Endothelial cell (in vitro differentiated cells): ENCODE measurements around the gene DBN1. TPM values are rescaled to one million over a fixed set of nuclear protein-coding genes. Genes with fewer than 3 reads are reported as not detected.

Source experiments
- DNase-seq: peaks from one replicate; pipeline ENCODE4 v3.0.0; 2021; ENCODE audit warnings: low spot score
- H3K27ac Mint-ChIP-seq: one replicate; pipeline ENCODE4 v1.8.0; 2021; ENCODE audit warnings: mixed read lengths, inconsistent platforms; ENCODE audit not compliant: unreplicated experiment
- H3K27me3 Mint-ChIP-seq: one replicate; pipeline ENCODE4 v1.8.0; 2021; ENCODE audit warnings: mild to moderate bottlenecking, moderate library complexity, mixed read lengths, inconsistent platforms; ENCODE audit not compliant: unreplicated experiment
- H3K36me3 Mint-ChIP-seq: one replicate; pipeline ENCODE4 v1.8.0; 2021; ENCODE audit warnings: mild to moderate bottlenecking, low read depth, mixed read lengths, inconsistent platforms; ENCODE audit not compliant: unreplicated experiment
- H3K4me1 Mint-ChIP-seq: one replicate; pipeline ENCODE4 v1.8.0; 2021; ENCODE audit warnings: mild to moderate bottlenecking, mixed read lengths, inconsistent platforms; ENCODE audit not compliant: unreplicated experiment
- H3K4me3 Mint-ChIP-seq: one replicate; pipeline ENCODE4 v1.8.0; 2021; ENCODE audit warnings: mild to moderate bottlenecking, mixed read lengths, inconsistent platforms; ENCODE audit not compliant: unreplicated experiment
- H3K9me3 Mint-ChIP-seq: one replicate; pipeline ENCODE4 v1.8.0; 2021; ENCODE audit warnings: mixed read lengths, inconsistent platforms; ENCODE audit not compliant: unreplicated experiment
- total RNA-seq: library from RNA; stranded (reverse); fragmentation: NEBNext Ultra II Directional; extraction: Animal tissue kit (Norgen Biotek cat#: 25700); gene quantifications from one replicate; pipeline ENCODE4 v1.2.1, GENCODE V29; 2021; ENCODE audit not compliant: unreplicated experiment
- TF ChIP-seq, protein P1 (sequence below): fragments of 200-600 bp; sonication (generic); IDR thresholded peaks from one replicate; pipeline ENCODE4 v1.5.0; 2021; ENCODE audit warnings: antibody characterized with exemption; ENCODE audit not compliant: unreplicated experiment

DBN1 gene
- total RNA-seq, 1 donor from 2014 or later = 315 TPM

DNA sequence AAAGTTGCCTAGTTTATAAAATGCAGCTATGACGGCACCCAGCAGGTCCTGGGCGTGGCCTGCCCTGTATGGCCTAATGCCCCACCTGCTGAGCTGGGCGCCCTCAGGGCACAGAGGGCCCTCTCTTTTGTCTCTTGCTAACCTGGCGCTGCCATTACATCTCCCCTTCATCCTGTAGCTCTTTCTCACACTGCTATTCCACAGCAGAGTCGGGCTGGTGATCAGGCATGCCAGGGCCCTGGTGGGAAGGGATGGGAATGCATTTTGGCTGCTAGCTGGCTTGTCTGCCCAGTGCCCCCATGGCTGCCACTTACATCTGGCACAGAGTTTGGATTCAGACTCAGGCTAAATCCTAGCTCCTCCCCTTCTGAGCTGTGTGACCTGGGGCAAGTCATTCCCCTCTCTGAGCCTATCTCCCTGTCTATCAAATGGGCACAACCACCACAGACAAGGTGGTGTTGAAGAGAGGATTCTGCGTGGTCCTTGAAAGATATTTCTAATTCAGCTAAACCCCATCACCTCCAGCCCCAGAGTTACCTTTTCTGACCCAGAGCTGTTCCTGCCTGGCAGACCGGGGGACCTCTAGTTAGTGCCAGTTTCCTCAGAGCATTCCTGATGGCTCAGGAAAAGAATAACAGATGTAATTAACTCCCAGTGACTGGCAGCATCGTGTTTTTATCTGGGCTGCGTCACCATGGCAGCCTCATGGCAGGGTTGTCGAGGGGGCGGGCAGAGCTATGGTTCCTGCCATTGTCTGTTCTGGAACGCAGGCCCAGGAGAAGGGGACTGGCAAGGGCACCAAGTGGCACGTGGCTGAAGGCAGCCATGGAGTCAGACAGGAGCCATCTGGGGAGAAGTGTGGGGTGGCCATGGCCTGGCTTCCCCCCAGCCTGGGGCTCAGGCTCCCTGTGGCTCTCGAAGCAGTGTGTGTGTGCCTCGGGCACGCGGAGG lies 20.5 kb downstream of the DBN1 start:
- H3K4me1 Mint-ChIP-seq = peaks cover 11% of the 10 kb centered on the region
- TF ChIP-seq, protein P1, sequence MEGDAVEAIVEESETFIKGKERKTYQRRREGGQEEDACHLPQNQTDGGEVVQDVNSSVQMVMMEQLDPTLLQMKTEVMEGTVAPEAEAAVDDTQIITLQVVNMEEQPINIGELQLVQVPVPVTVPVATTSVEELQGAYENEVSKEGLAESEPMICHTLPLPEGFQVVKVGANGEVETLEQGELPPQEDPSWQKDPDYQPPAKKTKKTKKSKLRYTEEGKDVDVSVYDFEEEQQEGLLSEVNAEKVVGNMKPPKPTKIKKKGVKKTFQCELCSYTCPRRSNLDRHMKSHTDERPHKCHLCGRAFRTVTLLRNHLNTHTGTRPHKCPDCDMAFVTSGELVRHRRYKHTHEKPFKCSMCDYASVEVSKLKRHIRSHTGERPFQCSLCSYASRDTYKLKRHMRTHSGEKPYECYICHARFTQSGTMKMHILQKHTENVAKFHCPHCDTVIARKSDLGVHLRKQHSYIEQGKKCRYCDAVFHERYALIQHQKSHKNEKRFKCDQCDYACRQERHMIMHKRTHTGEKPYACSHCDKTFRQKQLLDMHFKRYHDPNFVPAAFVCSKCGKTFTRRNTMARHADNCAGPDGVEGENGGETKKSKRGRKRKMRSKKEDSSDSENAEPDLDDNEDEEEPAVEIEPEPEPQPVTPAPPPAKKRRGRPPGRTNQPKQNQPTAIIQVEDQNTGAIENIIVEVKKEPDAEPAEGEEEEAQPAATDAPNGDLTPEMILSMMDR = no peak
- peaks cover 10% of the 10 kb centered on the region for H3K36me3 Mint-ChIP-seq
- H3K27me3 Mint-ChIP-seq = peaks cover 24% of the 10 kb centered on the region
- no peaks in the 10 kb centered on the region for H3K9me3 Mint-ChIP-seq
- H3K27ac Mint-ChIP-seq = no peak overlapping the region
- no peak overlapping the region for H3K4me3 Mint-ChIP-seq
- no peak for DNase-seq

DNA sequence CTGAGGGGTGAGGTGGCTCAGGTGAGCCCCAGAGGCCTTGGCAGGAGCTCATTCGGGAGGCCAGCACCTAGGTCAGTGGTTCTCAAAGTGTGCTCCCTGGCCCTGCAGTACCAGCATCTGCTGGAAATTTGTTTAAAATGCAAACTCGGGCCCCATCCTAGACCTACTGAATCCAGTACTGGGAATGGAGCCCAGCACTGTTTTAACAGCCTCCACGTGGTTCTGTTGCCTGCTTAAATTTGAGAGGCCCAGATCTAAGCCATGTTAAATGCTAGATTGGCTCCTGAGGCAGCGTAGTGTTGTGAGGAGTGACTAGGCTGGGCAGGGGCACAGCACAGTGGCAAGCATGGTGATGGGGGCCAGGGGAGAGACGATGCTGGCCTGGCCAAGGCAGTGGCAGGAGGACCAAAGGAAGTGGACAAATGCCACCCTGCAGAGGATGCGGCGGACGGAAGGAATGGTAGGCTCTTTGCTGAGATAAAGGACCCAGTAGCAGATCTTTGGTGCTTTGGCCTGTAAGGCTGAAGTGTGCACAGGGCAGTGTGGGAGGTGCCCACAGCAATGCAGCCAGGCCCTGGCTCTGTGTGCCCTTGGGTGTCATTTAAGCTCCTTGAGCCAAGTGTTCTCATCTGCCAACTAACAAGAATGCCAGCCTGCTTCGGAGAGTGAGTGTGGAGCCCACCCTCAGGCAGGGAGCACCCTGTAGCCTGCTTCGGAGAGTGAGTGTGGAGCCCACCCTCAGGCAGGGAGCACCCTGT lies 22.6 kb downstream of the DBN1 start:
- Mint-ChIP-seq H3K4me1 (peaks cover 10% of the 10 kb centered on the region), H3K27me3 (peaks cover 26% of the 10 kb centered on the region), H3K36me3 (peaks cover 7% of the 10 kb centered on the region), H3K4me3 (no peak overlapping the region), H3K9me3 (no peaks in the 10 kb centered on the region), H3K27ac (peak overlapping the region; percentile 13)
- TF ChIP-seq, protein P1 = no peak
- DNase-seq = no peak

DNA sequence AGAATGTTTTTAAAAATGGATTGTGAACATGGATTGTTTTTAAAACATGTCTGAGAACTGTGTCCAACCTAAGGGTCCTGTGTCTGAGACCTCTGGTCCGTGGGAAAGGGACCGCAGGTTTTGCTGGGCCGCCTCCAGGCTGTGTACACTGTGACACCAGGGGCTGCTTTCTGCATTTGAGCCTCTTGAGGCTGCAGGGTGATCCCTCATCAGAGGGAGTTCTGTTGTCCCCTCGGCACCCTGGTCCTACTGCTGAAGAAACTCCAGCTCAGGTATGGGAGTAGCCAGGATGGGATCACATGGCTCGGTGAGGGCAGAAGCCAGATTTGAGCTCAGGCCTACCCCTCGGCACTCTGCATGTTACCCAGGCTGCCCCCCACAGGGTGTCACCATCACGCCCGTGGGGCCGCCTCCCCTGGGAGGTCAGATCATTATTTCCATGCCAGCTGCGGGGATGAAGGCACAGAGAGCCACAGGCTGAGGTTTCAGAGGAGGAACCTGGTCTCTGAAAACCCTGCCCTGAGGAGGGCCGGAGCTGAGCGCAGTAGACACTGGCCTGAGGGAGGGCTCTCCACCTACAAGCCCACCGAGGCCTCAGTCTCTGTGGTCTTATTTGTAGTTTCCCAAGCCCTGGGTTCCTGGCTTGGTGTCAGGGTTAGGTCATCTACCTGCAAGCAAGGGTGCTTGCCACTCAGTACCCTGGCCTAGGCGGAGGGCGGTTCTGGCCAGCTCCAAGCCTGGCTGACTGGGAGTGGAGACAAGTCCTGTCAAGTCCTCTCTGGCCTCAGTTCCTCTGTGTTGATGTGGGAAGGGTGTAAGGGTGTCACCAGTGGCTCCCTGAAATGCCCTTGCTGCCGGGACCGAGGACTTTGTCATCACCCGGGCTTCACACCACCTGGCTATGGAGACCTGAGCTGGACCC lies 24.0 kb downstream of the DBN1 start:
- DNase-seq = no peak
- Mint-ChIP-seq H3K36me3 (peaks cover 7% of the 10 kb centered on the region), H3K27ac (no peak overlapping the region), H3K9me3 (no peaks in the 10 kb centered on the region), H3K4me1 (peaks cover 12% of the 10 kb centered on the region), H3K4me3 (no peak overlapping the region), H3K27me3 (peaks cover 36% of the 10 kb centered on the region)
- TF ChIP-seq, protein P1 = no peak

DNA sequence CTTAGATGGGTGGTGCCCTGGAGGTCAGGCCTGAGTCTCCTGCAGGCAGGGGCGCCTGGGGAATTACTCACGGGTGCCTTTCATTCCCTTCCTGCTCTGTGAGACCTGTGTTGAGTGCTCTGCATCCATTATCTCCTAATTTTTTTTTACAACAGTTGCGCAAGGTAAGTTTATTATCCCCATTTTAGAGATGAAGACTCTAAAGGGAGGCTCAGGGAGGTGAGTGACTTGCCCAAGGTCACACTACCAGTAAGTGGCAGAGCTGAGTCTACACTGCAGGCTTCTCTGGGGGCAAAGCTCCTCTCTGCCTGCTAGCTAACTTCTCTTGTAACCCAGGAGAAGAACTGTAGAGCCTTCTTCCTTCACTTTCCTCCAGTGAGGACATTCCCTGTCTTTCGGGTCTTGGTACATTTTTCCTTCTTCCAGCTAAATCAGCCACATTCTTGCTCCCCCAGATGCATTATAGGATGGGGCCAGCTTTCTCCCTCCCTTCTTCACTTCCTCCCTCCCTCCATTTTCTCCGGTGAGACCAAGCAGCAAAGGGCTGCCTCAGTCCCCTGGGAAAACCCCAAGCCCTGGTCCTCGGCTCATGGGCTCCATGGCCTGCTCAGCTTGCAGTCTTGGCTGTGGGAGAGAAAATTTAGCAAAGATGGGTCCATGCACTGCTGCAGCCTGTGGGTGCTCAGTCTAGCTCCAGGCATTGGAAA lies 25.0 kb downstream of the DBN1 start:
- Mint-ChIP-seq H3K9me3 (no peaks in the 10 kb centered on the region), H3K36me3 (peaks cover 7% of the 10 kb centered on the region), H3K27me3 (peaks cover 34% of the 10 kb centered on the region), H3K27ac (peak overlapping the region; percentile 37), H3K4me1 (peaks cover 12% of the 10 kb centered on the region), H3K4me3 (peak overlapping the region; percentile 75)
- no peak for DNase-seq
- TF ChIP-seq, protein P1 = no peak
